Neural cell (in vitro differentiated cells): Measurements from ENCODE around the gene SKIL.

ENCODE experiments used
- CTCF ChIP-seq: fragments of 450-650 bp; IDR thresholded peaks from 2 replicates; pipeline ENCODE4 v1.5.1; 2014; ENCODE audit warnings: antibody characterized with exemption, mild to moderate bottlenecking, moderate library complexity; ENCODE audit not compliant: poor library complexity, severe bottlenecking
- EP300 ChIP-seq: fragments of 450-650 bp; conservative IDR thresholded peaks from 2 replicates; pipeline ENCODE4 v1.6.1; 2014; ENCODE audit warnings: antibody characterized with exemption, mild to moderate bottlenecking, moderate library complexity; ENCODE audit not compliant: poor library complexity, severe bottlenecking
- EZH2 ChIP-seq: fragments of 200-600, 300-800 bp; shearing (Covaris generic), sonication (generic); IDR thresholded peaks from 2 replicates; pipeline ENCODE4 v1.6.1; 2014; ENCODE audit warnings: antibody characterized with exemption, low read length, borderline replicate concordance, mild to moderate bottlenecking; ENCODE audit not compliant: insufficient read depth, poor library complexity, severe bottlenecking
- RAD21 ChIP-seq: fragments of 450-650 bp; conservative IDR thresholded peaks from 2 replicates; pipeline ENCODE4 v1.6.1; 2014; ENCODE audit warnings: antibody characterized with exemption, mild to moderate bottlenecking, moderate library complexity
- TAF1 ChIP-seq: IDR thresholded peaks from 2 replicates; pipeline ENCODE4 v1.6.1; 2012; ENCODE audit warnings: low read depth

- TF ChIP-seq CTCF = no peak
- TF ChIP-seq EZH2 = no peak
- no peak for TF ChIP-seq EP300
- no peak for TF ChIP-seq RAD21
- TF ChIP-seq TAF1 = no peak
Observed at GRCh38 chr3:170443457-170443856, 85.9 kb downstream of the SKIL start.
